Chondrocyte (in vitro differentiated cells): Measurements from ENCODE around the gene ADAM15. TPM values are rescaled to one million over a fixed set of nuclear protein-coding genes. Genes with fewer than 3 reads are reported as not detected.

Experiments
- DNase-seq: peaks from one replicate; pipeline ENCODE4 v3.0.0; 2021; ENCODE audit warnings: mixed read lengths, low spot score
- H3K27ac Mint-ChIP-seq: one replicate; pipeline ENCODE4 v1.8.0; 2021; ENCODE audit warnings: mild to moderate bottlenecking, moderate library complexity, mixed read lengths; ENCODE audit not compliant: unreplicated experiment
- H3K27me3 Mint-ChIP-seq: 2 replicates; pipeline ENCODE4 v1.8.0; 2021; ENCODE audit warnings: low read depth, mixed read lengths
- H3K36me3 Mint-ChIP-seq: 2 replicates; pipeline ENCODE4 v1.8.0; 2021; ENCODE audit warnings: low read depth, mixed read lengths
- H3K4me1 Mint-ChIP-seq: 2 replicates; pipeline ENCODE4 v1.8.0; 2021; ENCODE audit warnings: low read depth, mild to moderate bottlenecking, mixed read lengths
- H3K4me3 Mint-ChIP-seq: one replicate; pipeline ENCODE4 v1.8.0; 2021; ENCODE audit warnings: mild to moderate bottlenecking, moderate library complexity, mixed read lengths; ENCODE audit not compliant: unreplicated experiment
- H3K9me3 Mint-ChIP-seq: 2 replicates; pipeline ENCODE4 v1.8.0; 2021; ENCODE audit warnings: low read depth, mixed read lengths
- total RNA-seq: library from RNA; stranded (reverse); gene quantifications from 3 replicates; pipeline ENCODE4 v1.2.1, GENCODE V29; 2021
- TF ChIP-seq, protein P1 (sequence below): fragments of 200-600 bp; sonication (generic); IDR thresholded peaks from 2 replicates; pipeline ENCODE4 v1.5.0; 2021; ENCODE audit warnings: antibody characterized with exemption, mild to moderate bottlenecking, moderate library complexity

ADAM15 gene
- total RNA-seq, 1 donor from 2014 or later: 73.7 TPM

DNA sequence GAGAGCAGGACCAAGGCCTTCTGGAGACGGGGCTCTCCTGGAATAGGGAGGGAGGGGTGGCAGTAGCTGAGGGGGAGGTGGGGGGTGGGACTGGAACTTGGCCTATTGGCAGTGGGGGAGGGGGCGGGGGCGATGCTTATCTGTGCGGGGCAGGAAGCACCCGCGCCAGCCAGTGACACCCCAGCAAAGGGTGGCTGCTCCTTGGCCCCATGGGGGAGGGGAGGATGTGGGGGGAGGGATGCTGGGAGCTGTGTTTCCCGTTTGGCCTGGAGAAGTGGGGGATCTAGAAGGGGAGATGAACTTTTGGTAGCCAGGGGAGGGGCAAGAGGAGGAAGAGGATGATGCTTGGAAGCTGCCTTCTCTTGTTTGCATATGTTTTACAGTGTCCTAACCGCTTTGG is 37.5 kb upstream of the ADAM15 start:
- DNase-seq: no peak
- no peaks in the 10 kb centered on the region for H3K27me3 Mint-ChIP-seq
- H3K36me3 Mint-ChIP-seq: peaks cover 3% of the 10 kb centered on the region
- TF ChIP-seq, protein P1, sequence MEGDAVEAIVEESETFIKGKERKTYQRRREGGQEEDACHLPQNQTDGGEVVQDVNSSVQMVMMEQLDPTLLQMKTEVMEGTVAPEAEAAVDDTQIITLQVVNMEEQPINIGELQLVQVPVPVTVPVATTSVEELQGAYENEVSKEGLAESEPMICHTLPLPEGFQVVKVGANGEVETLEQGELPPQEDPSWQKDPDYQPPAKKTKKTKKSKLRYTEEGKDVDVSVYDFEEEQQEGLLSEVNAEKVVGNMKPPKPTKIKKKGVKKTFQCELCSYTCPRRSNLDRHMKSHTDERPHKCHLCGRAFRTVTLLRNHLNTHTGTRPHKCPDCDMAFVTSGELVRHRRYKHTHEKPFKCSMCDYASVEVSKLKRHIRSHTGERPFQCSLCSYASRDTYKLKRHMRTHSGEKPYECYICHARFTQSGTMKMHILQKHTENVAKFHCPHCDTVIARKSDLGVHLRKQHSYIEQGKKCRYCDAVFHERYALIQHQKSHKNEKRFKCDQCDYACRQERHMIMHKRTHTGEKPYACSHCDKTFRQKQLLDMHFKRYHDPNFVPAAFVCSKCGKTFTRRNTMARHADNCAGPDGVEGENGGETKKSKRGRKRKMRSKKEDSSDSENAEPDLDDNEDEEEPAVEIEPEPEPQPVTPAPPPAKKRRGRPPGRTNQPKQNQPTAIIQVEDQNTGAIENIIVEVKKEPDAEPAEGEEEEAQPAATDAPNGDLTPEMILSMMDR: no peak
- H3K27ac Mint-ChIP-seq: no peak overlapping the region
- peaks cover 10% of the 10 kb centered on the region for H3K4me1 Mint-ChIP-seq
- H3K4me3 Mint-ChIP-seq: no peak overlapping the region
- no peaks in the 10 kb centered on the region for H3K9me3 Mint-ChIP-seq

DNA sequence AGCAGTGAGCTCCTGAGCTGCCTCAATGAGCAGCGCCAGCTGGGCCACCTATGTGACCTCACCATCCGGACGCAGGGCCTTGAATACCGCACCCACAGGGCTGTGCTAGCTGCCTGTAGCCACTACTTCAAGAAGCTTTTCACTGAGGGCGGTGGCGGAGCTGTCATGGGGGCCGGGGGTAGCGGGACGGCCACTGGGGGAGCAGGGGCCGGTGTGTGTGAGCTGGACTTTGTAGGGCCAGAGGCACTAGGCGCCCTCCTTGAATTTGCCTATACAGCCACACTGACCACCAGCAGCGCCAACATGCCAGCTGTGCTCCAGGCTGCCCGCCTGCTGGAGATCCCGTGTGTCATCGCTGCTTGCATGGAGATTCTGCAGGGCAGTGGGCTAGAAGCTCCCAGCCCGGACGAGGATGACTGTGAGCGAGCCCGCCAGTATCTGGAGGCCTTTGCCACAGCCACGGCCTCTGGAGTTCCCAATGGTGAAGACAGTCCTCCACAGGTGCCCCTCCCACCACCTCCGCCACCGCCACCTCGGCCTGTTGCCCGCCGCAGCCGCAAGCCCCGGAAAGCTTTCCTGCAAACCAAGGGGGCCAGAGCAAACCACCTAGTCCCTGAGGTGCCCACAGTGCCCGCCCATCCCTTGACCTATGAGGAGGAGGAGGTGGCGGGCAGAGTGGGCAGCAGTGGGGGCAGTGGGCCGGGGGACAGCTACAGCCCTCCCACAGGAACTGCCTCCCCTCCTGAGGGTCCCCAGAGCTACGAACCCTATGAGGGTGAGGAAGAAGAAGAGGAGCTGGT is 36.2 kb upstream of the ADAM15 start:
- TF ChIP-seq, protein P1: no peak
- Mint-ChIP-seq H3K4me3 (no peak overlapping the region), H3K36me3 (peaks cover 3% of the 10 kb centered on the region), H3K9me3 (no peaks in the 10 kb centered on the region), H3K27me3 (no peaks in the 10 kb centered on the region), H3K4me1 (peaks cover 15% of the 10 kb centered on the region), H3K27ac (no peak overlapping the region)
- DNase-seq: no peak

DNA sequence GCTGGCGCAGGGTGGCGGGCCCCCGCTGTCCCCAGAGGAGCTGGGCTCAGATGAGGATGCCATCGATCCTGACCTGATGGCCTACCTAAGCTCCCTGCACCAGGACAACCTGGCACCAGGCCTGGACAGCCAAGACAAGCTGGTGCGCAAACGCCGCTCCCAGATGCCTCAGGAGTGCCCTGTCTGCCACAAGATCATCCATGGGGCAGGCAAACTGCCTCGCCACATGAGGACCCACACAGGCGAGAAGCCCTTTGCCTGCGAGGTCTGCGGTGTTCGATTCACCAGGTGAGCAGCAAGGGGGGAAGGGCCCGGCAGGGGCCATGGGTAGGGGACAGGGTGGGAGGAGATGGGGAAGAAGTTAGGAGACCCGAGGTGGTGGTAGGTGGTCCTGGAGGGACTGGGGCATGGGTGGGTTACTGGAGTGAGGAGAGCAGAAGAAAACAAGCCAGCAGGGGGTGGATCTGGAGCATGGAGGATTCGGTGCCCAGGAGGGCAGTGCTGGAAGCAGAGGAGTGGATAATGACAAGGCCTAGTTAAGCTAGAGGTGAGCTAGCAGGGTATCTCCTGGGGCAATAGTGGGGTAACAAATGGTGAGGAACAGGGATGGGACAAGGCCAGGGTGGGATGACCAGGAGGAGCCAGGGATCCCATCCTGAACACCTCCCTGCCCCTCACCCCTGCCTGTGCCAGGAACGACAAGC is 35.4 kb upstream of the ADAM15 start:
- Mint-ChIP-seq H3K9me3 (no peaks in the 10 kb centered on the region), H3K4me3 (no peak overlapping the region), H3K4me1 (peaks cover 15% of the 10 kb centered on the region), H3K36me3 (peaks cover 3% of the 10 kb centered on the region), H3K27ac (no peak overlapping the region), H3K27me3 (no peaks in the 10 kb centered on the region)
- DNase-seq: no peak
- TF ChIP-seq, protein P1: no peak

DNA sequence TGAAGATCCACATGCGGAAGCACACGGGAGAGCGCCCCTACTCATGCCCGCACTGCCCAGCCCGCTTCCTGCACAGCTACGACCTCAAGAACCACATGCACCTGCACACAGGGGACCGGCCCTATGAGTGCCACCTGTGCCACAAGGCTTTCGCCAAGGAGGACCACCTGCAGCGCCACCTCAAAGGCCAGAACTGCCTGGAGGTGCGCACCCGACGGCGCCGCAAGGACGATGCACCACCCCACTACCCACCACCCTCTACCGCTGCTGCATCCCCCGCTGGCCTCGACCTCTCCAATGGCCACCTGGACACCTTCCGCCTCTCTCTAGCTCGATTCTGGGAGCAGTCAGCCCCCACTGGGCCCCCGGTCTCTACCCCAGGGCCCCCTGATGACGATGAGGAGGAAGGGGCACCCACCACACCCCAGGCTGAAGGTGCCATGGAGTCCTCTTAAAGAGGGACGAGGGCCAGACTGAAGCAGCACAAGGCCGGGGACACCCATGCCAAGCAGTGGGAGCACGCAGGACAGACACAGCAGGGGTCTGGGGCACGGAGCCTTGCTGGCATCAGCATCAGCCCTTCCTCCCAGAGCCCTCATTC is 34.8 kb upstream of the ADAM15 start:
- TF ChIP-seq, protein P1: no peak
- no peak for DNase-seq
- Mint-ChIP-seq H3K4me3 (no peak overlapping the region), H3K4me1 (peaks cover 15% of the 10 kb centered on the region), H3K27ac (peak overlapping the region; percentile 22), H3K9me3 (no peaks in the 10 kb centered on the region), H3K27me3 (no peaks in the 10 kb centered on the region), H3K36me3 (peaks cover 3% of the 10 kb centered on the region)
